Activated CD4-positive, alpha-beta T cell treated with anti-CD3 and anti-CD28 coated beads for 4 hours (primary cell): ENCODE data around the gene CRTC1.
A peak's percentile ranks its signal among the peaks of the same experiment; 100 is the strongest.
"Not testable (repeated sequence)": the region's sequence is repeated elsewhere in the genome, so short reads cannot be mapped to it uniquely, and the experiment has no call there.

Source experiments
- DNase-seq, 2 donors: peaks; one replicate each; pipeline ENCODE4 v3.0.0-alpha.2; 2020

Gene CRTC1

DNA sequence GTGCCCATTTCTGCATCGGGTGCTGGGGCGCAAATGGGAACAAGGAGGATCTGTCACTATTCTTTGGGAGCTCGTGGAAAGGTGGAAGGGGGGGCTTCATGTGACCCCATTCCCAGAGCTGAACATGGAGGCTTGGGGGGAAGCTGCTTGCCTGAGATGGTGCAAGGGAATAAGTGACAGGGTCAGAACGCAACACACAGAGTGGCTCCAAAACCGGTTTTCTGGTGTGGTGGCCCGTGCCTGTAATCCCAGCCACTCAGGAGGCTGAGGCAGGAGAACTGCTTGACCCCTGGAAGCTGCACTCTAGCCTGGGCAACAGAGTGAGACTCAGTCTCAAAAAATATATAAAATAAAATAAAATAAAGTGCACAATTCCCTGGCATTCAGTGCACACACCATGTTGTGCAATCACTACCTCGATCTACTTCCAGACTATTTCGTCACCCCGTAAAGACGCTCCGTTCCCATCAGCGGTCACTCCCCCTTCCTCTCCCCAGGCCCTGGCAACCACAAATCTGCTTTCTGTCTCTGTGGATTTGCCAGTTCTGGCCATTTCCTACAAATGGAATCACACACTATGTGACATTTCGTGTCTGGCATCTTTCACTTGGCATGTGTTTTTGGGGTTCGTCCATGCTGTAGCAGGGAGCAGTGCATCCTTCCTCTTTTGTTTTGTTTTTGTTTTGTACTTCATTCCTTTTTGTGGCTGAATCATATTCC is 125.8 kb downstream of the CRTC1 start:
- DNase-seq = no peak

GRCh38 chr19:18811638-18812037 is 128.2 kb downstream of the CRTC1 start:
- DNase-seq = not testable (repeated sequence)

DNA sequence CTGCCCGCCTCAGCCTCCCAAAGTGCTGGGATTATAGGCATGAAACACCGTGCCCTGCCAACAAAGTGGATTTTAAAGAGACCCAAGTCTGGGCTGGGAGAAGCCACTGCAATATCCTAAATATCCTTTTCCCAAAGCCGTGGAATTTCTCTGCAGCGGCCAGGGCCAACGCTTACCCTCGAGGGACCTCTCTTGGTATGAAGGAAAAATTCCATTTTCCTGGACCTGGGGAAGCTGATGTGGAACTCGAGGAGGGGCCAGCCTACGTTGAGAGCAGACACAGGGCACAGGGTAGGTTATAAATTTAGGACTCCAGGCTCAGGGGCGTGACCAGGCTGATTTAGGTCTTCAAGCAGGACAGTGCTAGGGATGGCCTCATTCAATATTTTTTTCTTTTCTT is 130.6 kb downstream of the CRTC1 start:
- DNase-seq = no peak

GRCh38 chr19:18815673-18816072 is 132.2 kb downstream of the CRTC1 start:
- DNase-seq = no peak

DNA sequence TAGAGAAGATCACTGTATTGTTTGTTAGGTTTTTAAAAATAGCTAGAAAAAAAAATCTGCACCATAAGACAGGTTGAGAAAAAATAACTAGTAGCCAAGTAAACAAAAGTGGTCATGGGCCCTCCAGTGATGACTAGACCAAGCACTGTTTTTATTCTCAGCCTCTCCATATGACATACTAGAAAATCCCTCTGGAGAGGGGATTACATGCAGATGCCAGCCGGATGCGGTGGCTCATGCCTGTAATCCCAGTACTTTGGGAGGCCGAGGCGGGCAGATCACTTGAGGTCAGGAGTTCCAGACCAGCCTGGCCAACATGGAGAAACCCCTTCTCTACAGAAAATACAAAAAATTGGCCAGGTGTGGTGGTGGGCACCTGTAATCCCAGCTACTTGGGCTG is 133.2 kb downstream of the CRTC1 start:
- DNase-seq = not testable (repeated sequence)

- DNase-seq = no peak
These were observed 134.1 kb downstream of the CRTC1 start for GRCh38 chr19:18817574-18817973.

GRCh38 chr19:18828786-18829185 is 145.3 kb downstream of the CRTC1 start:
- no peak for DNase-seq

- DNase-seq = no peak
These were observed 147.0 kb downstream of the CRTC1 start for GRCh38 chr19:18830488-18830887.

DNA sequence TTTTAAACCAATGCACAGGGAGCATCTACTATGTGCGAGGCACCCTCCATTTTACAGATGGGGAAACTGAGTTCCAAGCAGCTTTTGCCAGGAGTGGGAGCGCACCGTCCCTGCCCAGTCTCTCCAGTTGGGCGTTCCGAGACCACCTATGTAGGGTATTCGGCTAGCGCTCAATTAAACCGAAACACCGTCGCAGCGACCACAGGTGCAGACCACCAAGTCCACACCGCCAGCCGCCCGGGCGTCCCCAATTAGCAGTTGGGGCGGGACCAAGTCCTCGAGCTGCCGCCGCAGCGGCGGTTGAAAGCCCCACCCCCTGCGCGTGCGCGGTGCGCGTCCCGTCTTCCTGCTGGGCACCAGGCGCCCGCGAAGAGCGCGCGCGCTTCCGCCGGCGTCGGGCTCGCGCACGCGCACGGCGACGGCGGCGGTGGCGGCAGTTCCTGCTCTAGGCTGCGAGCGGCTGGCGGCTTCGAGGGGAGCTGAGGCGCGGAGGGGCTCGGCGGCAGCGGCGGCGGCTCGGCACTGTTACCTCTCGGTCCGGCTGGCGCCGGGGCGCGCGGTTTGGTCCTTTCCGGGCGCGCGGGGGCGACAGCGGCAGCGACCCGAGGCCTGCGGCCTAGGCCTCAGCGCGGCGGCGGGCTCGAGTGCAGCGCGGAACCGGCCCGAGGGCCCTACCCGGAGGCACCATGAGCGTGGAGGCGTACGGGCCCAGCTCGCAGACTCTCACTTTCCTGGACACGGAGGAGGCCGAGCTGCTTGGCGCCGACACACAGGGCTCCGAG is 148.2 kb downstream of the CRTC1 start, which contains the start of gene UPF1:
TSS of gene UPF1 (plus strand) at position 436 of the 782 bp plus-strand sequence. CDS start at position 687, 251 bp downstream.
- peak; percentile 93 to 95 for DNase-seq
